Activated CD8-positive, alpha-beta memory T cell treated with anti-CD3 and anti-CD28 coated beads for 48 hours (primary cell): ENCODE results near the gene ZNF723.
"Not testable (repeated sequence)": the region's sequence is repeated elsewhere in the genome, so short reads cannot be mapped to it uniquely, and the experiment has no call there.

ENCODE experiments used
- DNase-seq, 3 experiments: peaks; one replicate each; pipeline ENCODE4 v3.0.0-alpha.2; 2020; ENCODE audit warnings: low read depth in 2 of 3, low spot score in 2 of 3

The ZNF723 gene

DNA sequence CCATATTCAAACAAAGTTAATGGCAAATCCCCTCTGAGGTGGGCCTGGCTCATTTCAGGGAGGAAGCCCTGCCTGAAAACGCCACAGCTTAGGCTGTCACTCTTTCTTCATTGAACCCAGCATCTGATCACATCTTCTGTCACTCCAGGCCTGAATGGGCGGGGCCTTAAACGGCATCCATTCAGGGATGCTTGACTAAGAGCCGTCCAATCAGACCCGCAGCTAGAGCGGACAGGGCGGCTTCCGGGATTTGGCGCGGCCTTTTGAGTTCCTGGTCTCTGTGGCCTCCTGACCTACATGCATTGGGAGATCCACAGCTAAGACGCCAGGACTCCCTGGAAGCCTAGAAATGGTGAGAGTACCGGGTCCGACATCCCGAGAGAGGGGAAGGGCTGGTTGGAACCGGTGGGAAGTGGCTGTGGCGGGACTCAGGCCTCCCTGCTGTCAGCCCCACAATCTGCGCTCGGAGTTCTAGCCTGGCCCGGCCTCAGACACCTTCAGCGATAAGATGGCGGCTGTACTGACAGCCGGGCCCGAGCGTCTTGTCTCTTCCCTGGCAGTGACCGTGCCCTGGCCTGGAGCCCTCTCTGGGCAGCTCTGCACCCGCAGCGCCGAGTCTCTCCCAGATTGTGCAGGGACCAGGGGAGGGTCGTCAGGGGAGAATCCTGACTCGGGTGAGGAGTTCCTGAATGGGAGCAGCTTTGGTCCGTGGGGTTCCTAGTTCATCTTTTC is at the start of gene ZNF723:
Gene ZNF723 (plus strand): TSS at position 261 of the 732 bp plus-strand sequence. CDS start 89 bp downstream, at position 350.
- no peak for DNase-seq

- DNase-seq: no peak
Measured at GRCh38 chr19:22783651-22784410, 48.3 kb upstream of the ZNF723 start, which contains the start of gene ZNF99. TSS of gene ZNF99 (minus strand) at chr19:22784151. CDS start at chr19:22784016, 135 bp downstream.

DNA sequence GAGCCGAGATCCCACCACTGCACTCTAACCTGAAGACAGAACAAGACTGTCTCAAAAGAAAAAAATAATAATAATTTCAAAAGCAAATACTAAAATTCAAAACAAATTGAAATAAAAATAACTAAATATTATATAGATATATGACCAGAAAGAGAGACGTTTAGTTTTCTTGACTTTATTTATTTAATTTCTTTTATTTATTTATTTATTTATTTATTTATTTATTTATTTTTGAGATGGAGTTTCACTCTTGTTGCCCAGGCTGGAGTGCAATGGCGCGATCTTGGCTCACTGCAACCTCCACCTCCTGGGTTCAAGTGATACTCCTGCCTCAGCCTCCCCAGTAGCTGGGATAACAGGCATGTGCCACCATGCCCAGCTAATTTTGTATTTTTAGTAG is 39.2 kb upstream of the ZNF723 start:
- DNase-seq: not testable (repeated sequence)

- DNase-seq: no peak
Measured at GRCh38 chr19:22797040-22797439, 35.1 kb upstream of the ZNF723 start.

- DNase-seq: no peak
Measured at GRCh38 chr19:22806418-22806817, 25.7 kb upstream of the ZNF723 start.

DNA sequence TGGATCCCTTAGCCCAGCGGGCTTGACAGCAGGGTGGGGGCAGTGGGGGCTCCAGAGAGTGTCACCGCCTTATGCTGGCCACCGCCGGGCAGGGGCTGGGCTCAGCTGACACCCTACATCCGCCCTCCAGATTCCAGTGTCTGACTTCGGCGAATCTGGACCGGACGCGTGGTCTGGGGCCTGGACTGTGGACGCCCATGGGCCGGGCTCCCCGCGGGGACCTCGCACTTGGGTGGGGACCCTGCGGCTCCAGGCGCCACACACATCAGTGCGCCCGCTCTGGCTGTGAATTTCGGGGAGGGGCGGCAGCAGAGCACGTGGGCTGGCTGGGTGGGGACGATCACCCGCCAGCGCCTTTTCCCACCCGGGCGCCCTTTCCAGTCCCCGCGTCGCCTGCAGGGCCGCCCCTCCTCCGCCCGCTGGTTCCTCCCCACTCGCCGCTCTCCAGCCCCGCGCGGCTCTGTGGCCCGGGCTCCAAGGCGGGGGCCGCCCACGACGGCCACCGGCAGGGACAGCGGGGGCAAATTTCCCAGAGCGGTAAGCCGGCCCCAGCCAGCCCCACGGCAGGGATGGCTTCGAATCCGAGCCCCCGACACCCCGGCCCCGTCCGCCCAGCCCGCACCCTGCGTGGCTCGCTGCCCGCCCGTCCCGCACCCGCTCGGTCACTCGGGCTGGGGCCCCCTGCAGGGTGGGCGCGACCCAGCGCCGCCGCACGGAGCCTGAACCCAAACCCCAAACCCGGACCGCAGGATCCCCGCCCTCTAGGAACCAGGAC is 24.8 kb upstream of the ZNF723 start:
- DNase-seq: no peak

DNA sequence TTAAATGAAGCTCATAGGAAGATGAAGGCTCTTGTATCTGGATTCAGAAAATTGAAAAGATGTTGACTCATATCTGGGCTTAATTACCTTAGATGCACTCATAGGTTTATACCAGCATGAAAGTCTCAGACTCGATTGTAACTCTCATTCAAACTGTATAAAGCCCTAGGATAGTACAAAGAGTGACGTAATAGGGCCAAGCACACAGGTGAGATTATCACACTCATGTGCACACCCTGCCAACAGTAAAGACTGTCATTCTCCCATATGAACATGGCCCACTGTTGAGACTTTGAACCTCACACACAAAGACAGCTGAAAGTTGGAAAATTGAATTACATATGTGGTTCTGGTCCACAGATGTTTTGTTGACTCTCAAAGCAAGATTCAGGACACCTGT is 18.0 kb upstream of the ZNF723 start:
- no peak for DNase-seq

GRCh38 chr19:22831211-22831610 is 880 bp upstream of the ZNF723 start:
- no peak for DNase-seq

DNA sequence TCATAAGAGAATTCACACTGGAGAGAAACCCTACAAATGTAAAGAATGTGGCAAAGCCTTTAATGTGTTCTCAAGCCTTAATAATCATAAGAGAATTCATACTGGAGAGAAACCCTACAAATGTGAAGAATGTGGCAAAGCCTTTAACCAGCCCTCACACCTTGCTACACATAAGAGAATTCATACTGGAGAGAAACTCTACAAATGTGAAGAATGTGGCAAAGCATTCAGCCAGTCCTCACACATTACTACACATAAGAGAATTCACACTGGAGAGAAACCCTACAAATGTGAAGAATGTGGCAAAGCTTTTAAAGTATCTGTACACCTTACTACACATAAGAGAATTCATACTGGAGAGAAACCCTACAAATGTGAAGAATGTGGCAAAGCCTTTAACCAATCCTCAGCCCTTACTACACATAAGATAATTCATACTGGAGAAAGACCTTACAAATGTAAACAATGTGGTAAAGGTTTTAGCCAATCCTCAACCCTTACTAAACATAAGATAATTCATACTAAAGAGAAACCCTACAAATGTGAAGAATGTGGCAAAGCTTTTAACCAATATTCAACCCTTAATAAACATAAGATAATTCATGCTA is 25.7 kb downstream of the ZNF723 start:
- not testable (repeated sequence) for DNase-seq

DNA sequence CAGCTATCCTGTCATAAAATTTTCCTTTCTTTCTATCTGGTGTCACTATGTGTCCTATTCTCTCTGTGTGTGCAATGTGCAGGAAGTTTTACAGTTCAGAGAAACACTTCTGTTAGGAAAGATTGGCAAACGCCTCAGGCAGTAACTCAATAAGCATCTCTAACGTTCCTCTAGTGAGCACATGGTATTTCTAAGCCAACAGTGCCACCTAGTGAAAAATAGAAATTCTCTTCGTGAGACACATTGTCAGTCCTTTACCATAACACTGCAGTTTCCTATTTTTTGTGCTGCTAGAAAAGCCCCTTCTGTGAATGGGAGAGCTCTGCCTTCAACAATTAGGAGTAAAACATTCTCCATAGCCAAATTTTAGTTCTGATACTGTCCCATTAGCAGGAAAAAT is 50.7 kb downstream of the ZNF723 start:
- DNase-seq: no peak

DNA sequence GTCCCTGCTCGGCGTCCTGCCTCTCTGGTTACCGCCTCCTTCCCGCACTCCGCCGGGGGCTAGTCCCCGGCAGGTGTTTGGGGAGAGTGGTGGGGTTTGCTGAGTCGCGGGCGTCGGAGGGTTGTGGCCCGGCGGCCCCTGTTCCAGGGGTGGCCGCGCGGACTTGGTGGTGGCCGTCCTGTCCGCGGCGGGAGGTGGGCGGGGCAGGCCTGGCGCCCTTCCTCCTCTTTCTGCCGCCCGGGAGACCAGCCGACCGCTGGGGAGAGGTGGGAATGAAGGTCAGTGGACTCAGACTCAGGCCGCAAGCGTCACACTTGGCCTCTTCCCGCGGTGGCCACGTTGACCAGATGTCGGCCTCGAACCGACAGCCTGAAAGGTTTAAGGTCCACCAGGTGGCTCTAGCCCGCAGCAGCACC is 61.8 kb downstream of the ZNF723 start:
- DNase-seq: no peak

DNA sequence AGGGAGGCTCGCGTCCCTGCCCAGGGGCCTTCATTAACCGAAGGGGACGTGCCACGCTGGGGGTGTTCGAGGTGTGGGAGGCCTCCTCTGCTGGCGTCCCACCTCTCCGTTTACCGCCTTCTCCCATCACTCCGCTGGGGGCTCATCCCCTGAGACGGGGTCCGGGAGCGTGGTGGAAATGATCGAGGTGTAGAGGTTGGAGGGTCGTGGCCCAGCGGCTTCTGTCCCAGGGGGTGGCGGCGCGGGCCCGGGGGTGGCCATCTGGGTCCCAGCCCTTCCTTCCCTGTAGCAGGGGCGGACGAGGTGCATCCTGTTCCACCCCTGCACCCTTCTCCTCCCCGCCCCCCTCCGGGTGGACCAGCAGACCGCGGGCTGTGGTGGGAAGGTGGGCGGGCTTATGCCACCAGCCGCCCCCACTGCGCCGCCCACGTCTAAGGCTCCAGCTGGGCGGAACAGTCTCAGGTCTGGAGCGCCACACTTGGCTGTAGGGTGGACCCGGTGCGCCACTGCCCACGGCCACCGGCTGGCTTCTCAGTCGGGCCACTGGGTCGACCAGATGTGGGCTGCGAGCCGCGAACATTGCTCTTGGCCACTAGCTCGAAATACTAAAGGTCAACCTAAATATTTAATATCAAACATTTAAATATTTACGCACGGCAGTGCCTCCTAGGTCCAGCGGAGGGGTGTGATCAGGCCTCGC is 69.5 kb downstream of the ZNF723 start:
- no peak for DNase-seq
